NCI-H1092 treated with DMSO at 0.1 percent for 48 hours (cell line): ENCODE data around the gene BET1.

Source experiments
- DNase-seq: peaks from one replicate; lab custom pipeline; 2025; lab: John Stamatoyannopoulos, UW

BET1 gene

GRCh38 chr7:93957767-93958166 is 46.4 kb downstream of the BET1 start:
- DNase-seq: no peak

DNA sequence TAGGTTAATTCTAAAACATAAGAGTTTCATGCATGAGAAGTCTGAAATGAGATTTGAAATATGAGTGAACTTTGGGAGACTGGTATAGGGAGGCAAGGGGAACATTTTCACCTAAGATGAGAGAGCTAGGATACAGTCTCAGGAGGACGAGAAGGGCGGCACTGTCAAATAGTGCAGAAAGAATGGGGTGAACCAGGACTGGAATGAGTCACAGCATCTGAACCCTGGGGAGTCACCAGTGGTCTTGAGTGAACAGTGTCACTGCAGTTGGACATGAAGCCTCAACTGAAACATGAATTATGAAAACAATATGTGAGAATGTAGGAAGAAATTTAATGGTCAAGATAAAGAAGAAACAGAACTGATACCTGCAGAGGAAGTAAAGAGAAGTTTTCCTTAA is 48.9 kb downstream of the BET1 start:
- DNase-seq: no peak

GRCh38 chr7:93949423-93949822 is 54.7 kb downstream of the BET1 start:
- DNase-seq: no peak

DNA sequence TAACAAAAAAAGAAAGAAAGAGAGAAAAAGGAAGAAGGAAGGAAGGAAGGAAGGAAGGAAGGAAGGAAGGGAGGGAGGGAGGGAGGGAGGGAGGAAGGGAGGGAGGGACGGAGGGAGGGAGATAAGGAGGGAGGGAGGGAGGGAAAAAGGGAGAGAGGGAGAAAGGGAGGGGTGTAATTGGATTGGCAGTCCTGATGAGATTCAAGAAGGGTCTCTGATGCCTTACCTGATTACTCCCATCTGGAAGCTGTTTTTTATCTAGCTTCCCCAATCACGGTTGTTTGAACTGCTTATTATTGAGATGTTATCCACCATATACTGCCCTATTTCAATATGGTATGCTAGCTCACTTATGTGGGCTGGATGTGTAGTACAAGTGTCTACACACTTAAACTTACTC is 55.3 kb downstream of the BET1 start:
- DNase-seq: no peak

DNA sequence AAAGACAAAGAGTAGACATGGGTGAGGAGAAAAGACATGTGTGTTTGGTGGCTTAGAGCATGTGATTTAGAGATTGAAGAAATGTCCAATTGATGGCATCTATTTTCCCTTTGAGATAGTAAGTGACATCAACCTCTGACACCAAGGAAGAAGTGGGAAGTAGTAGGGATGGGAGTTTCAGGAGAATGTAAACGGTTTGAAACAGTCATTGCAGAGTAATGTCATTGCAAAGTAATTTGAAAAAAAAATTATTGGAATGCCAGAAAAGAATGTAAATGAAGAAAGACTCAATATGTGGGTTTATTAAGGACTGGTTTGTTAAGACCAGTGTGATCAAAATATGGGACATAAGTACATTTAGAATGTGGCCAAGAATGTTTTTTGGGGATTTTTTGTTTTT is 56.0 kb downstream of the BET1 start:
- no peak for DNase-seq

GRCh38 chr7:93945756-93946535 is 58.2 kb downstream of the BET1 start:
- no peak for DNase-seq

GRCh38 chr7:93945083-93945482 is 59.1 kb downstream of the BET1 start:
- DNase-seq: no peak

GRCh38 chr7:93944673-93945072 is 59.5 kb downstream of the BET1 start:
- DNase-seq: no peak

DNA sequence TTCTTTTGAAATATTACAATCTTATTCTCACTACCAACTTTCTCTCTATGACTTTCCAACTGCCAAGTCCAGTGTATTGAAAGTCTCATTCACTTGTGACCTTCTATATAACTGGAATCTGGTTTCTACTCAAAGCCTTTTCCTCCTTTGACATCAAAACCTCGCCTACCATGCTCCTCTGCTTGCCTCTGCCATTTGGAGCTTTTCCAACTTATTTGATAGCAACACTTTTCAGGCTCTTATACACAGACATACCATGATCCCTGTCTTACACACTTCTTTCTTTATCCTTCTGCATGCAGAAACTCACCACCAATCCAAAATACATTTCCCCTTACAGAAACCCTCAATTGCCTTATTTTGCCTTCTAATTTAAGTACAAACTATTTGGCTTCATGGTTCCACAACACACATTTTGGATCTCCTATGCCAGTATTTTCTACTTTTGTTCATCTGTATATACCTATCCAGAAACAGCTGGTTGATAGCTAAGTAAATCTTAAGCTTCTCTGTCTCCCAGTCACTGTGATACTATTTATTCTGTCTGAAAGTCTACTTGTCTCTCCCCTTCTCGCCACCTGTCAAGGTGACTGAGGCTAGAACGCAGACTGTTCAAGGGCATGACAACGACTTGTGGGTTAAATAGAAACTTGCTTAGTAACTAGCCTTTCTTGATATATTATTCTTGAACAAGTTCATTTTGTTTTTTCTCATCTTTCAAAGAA is 60.2 kb downstream of the BET1 start:
- DNase-seq: no peak
